NCI-H2107 treated with DMSO at 0.1 percent for 48 hours (cell line): ENCODE measurements around the gene KIAA1958.
"Not testable (repeated sequence)": the region's sequence is repeated elsewhere in the genome, so short reads cannot be mapped to it uniquely, and the experiment has no call there.

Source experiments
- DNase-seq: peaks from one replicate; lab custom pipeline; 2025; ENCODE audit not compliant: unreplicated experiment; lab: John Stamatoyannopoulos, UW

KIAA1958 gene

GRCh38 chr9:112647596-112647995 lies 161.0 kb downstream of the KIAA1958 start:
- no peak for DNase-seq

DNA sequence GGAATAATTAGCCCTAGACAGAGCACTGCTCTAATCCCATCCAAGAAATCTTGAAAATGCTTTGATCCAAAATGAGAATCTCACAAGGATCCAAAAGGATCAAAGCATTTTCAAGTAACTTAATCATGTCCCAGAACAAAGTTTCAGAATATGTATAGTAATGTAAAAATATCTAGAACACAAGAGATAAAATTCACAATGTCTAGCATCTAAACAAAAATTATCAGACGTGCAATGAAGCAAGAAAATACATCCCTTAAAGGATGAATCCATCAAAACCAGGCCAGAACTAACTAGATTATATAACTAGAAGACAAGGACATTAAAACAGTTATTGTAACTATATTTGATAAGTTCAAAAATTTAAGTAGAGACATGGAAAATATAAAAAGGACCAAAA lies 162.0 kb downstream of the KIAA1958 start:
- DNase-seq: no peak

GRCh38 chr9:112654282-112654681 lies 167.7 kb downstream of the KIAA1958 start:
- DNase-seq: no peak

GRCh38 chr9:112655668-112656067 lies 169.0 kb downstream of the KIAA1958 start:
- no peak for DNase-seq

GRCh38 chr9:112659906-112660305 lies 173.3 kb downstream of the KIAA1958 start:
- DNase-seq: no peak

GRCh38 chr9:112663681-112664080 lies 177.1 kb downstream of the KIAA1958 start:
- DNase-seq: no peak

DNA sequence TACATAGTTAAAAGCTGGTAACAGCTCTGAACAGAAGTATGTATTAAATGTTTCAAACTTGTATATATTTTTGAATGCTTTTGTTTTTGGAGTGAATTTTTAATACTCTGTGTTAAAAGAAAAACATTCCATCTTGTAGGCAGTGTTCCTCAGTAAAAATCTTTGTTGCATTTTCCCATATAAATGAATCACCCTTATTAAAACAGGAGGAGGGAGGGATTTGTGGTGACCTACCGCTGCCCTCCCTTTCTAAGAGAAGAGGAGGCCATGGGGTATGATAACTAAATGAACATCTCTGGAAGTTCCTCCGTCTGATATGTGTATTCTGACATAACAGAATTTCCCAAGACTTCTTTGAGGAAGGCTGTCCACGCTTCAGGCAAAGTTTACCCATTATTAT lies 177.9 kb downstream of the KIAA1958 start:
- no peak for DNase-seq

- DNase-seq: no peak
These were observed 178.7 kb downstream of the KIAA1958 start for GRCh38 chr9:112665347-112665746.

DNA sequence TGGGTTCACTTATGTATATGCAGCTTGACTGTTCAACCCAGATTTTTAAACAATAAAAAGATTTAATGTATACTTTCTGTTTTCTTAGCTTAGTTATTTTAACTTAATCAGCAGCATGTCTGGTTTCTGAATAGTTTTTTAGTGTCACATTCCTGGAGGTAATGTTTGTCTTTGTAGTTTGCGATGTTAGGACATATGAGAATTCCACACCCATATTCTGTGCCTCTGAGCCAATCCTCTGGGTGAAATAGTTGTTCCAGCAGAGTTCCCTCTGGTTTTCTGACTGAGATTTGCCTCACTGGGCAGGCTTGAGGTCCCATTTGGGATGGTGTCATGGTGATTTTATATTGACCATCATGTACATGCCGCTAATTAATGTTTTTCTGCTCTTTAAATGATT lies 182.7 kb downstream of the KIAA1958 start:
- no peak for DNase-seq

- DNase-seq: no peak
These were observed 184.5 kb downstream of the KIAA1958 start for GRCh38 chr9:112670991-112671625.

DNA sequence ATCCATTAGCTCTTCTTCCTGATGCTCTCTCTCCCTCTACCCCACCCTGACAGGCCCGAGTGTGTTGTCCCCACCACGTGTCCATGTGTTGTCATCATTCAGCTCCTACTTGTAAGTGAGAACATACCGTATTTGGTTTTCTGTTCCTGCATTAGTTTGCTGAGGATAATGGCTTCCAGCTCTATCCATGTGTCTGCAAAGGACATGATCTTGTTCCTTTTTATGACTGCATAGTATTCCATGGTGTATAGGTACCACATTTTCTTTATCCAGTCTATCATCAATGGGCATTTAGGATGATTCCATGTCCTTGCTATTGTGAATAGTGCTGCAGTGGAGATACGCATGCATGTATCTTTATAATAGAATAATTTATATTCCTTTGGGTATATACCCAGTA lies 186.6 kb downstream of the KIAA1958 start:
- DNase-seq: not testable (repeated sequence)

- no peak for DNase-seq
These were observed 190.4 kb downstream of the KIAA1958 start for GRCh38 chr9:112677040-112677439.

GRCh38 chr9:112680731-112681402 lies 194.2 kb downstream of the KIAA1958 start:
- no peak for DNase-seq

GRCh38 chr9:112689161-112689740 lies 202.6 kb downstream of the KIAA1958 start:
- DNase-seq: no peak

DNA sequence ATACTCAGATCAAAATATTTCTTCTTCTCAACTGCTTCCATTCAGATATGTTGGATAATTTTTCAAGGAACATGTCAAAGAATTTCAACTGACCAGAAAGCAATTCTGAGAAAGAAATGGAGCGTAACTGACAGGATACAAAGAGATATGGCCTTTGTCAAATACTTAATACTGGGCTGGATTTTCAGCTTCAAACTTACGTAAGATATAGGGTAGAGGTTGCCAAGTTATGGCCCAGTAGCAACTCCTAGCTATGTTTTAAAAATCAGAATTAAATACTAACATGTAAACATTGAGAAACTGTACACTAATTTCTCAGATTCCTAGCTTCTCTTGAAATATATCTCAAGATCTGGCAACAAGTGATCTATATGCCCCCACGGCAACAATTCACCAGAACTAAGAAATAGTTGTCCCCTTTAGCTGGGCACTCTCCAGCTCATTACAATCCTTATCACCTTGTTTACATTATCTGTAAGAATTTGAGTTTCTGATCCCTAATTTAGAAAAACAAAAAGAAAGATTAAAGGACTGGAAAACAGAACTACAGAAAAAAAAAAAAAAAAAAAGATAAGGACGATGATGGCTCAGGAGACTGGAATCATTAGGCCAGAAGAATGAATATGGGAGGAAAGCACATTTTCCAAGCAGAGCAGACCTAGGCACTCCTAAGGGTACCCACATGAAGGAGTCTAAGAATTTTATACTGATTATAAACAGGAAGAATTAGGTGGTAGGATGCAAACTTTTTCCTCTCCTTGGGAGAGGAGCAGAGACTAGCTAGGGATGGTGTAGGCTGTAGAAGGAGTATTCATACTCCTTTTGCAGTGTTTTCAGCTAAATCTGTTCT lies 208.3 kb downstream of the KIAA1958 start:
- DNase-seq: no peak

DNA sequence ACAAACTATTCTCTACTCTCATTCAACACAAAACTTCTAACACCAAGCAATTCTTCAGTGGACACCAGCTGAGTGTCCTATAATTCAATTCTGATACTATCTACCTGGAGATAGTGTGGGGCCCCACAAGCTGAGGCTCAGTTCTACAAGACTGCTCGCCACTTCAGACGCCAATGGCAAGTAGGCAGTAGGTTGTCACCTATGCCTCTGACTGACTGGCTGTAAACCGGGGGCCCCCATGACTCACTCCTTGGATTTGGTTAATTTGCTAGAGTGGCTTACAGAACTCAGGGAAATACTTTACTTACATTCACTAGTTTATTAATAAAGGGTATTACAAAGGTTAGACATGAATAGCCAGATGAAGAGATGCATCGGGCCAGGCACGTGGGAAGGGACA lies 209.8 kb downstream of the KIAA1958 start:
- no peak for DNase-seq

DNA sequence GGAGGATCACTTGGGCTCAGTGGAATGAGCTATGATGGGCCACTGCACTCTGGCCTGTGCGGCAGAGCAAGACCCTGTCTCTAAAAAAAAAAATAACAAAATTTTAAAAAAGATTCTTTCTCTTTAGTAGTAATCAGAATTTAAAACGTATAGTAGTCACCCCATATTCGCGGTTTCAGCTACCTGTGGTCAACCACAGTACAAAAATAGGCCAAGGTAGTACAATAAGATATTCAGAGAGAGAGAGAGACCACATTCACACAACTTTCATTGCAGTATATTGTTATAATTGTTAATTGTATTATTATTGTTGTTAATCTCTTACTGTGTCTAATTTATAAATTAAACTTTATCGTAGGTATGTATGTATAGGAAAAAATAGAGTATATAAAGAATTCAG lies 212.6 kb downstream of the KIAA1958 start:
- DNase-seq: no peak

DNA sequence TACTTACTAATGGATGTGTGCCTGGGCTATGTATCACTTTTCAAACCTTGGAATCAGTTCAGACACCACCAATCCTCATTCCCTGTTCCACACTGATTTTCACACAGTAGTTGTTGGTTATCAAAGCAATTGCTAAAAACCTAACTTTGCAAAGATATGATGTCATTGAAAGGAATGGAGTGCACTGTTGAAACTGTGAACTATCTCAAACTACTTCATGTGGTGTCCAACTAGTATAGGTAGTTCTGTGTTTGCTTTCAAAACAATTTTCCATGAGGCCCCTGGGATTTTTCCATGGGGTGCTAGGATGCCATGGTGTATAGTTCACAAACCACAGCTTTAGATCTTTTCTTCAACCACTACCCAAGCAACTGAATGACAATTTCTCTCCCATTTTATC lies 213.5 kb downstream of the KIAA1958 start:
- no peak for DNase-seq

- no peak for DNase-seq
These were observed 216.7 kb downstream of the KIAA1958 start for GRCh38 chr9:112703304-112703703.

DNA sequence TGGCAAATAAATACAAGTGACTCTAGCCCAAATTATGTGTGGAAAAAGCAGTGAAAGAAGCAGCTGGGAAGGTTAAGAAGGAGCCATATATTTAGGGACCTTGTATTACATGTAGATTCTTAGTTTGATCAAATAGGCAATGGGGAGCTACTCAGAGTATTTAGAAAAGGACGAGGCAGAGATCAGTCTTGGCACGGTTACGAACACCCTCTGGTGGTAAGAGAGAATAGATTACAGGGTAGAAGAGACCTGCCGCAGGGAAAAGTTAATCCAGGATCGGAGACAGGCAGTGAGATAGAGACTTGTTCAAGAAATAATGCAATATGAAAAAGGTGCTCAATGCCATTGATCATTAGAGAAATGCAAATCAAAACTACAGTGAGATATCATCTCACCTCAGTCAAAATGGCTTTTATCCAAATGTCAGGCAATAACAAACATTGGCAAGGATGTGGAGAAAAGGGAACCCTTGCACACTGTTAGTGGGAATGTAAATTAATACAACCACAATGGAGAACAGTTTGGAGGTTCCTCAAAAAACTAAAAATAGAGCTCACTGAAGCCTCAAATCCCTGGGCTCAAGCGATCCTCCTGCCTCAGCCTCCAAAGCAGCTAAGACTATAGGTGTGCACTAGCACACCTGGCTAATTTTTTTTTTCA lies 219.3 kb downstream of the KIAA1958 start:
- no peak for DNase-seq

DNA sequence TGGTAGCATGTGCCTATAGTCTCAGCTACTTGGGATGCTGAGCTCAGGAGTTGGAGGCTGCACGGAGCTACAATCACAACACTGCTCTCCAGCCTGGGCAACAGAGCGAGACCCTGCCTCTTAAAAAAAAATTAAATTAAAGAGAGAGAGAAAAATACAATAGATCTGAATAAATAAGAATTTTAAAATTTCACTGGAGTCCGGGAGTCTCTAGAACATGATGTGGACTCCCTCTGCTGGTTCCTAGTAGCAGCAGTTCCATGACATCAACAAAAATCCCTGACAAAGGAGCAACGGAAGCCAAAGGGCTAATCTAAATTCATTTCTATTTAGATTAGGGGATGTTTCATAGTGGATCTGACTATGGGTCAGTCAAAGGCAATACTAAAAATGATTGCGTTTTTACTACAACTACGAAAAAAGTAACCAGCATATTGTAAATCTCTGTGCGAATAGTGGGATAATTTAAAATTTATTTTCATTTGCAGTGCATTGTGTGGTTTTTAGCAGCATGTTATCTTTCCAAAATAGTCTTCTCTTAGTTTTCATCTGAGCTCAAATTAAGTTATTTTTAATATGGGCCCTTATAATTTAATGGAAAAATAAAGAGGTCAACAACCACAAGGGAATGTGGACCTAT lies 224.5 kb downstream of the KIAA1958 start:
- no peak for DNase-seq
